ENCODE results near the gene ATP8B3. TPM values are rescaled to one million over a fixed set of nuclear protein-coding genes. Genes with fewer than 3 reads are reported as not detected.

ATP8B3 gene
- total RNA-seq, 1 donor from 2014 or later = 3.0 TPM

GRCh38 chr19:1756264-1756663 is 55.8 kb downstream of the ATP8B3 start:
- Histone ChIP-seq H3K36me3 (ENCODE audit: insufficient read depth, low read length) (no peaks in the 10 kb centered on the region), H3K27ac (ENCODE audit: low read depth, low read length) (no peak overlapping the region), H3K4me3 (ENCODE audit: insufficient read depth, low read depth, low read length) (no peak overlapping the region), H3K79me2 (ENCODE audit: insufficient read depth, low read length) (no peaks in the 10 kb centered on the region), H3K27me3 (ENCODE audit: insufficient read depth, low read length) (peaks cover 74% of the 10 kb centered on the region), H3K9ac (ENCODE audit: low read length) (no peak overlapping the region), H2AFZ (ENCODE audit: low read depth, low read length) (no peak overlapping the region), H3K4me2 (ENCODE audit: low read length) (no peak overlapping the region), H3K4me1 (ENCODE audit: insufficient read depth, low read length) (no peaks in the 10 kb centered on the region), H4K20me1 (ENCODE audit: insufficient read depth, low read length) (peaks cover 3% of the 10 kb centered on the region), H3K9me3 (ENCODE audit: insufficient read depth, low read depth, low read length) (no peaks in the 10 kb centered on the region)
- H3K27me3 Mint-ChIP-seq (ENCODE audit: low read depth, unreplicated experiment) = peaks cover 52% of the 10 kb centered on the region
- no peak overlapping the region for H3K4me3 Mint-ChIP-seq (ENCODE audit: unreplicated experiment)
- H3K9me3 Mint-ChIP-seq (ENCODE audit: unreplicated experiment) = peaks cover 5% of the 10 kb centered on the region
- H3K36me3 Mint-ChIP-seq (ENCODE audit: low read depth, unreplicated experiment) = no peaks in the 10 kb centered on the region
- DNase-seq (ENCODE audit: low read depth) (no peak), FAIRE-seq (no peak)
- no peaks in the 10 kb centered on the region for H3K4me1 Mint-ChIP-seq (ENCODE audit: low read depth, unreplicated experiment)
- TF ChIP-seq EZH2 (IDR thresholded peaks at IDR 0.05; ENCODE audit: insufficient read depth, low read length) = no peak
- TF ChIP-seq, protein P1, sequence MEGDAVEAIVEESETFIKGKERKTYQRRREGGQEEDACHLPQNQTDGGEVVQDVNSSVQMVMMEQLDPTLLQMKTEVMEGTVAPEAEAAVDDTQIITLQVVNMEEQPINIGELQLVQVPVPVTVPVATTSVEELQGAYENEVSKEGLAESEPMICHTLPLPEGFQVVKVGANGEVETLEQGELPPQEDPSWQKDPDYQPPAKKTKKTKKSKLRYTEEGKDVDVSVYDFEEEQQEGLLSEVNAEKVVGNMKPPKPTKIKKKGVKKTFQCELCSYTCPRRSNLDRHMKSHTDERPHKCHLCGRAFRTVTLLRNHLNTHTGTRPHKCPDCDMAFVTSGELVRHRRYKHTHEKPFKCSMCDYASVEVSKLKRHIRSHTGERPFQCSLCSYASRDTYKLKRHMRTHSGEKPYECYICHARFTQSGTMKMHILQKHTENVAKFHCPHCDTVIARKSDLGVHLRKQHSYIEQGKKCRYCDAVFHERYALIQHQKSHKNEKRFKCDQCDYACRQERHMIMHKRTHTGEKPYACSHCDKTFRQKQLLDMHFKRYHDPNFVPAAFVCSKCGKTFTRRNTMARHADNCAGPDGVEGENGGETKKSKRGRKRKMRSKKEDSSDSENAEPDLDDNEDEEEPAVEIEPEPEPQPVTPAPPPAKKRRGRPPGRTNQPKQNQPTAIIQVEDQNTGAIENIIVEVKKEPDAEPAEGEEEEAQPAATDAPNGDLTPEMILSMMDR (IDR thresholded peaks at IDR 0.05; ENCODE audit: insufficient read depth, low read depth, low read length) = no peak
- peak overlapping the region; percentile 73 for H3K27ac Mint-ChIP-seq (ENCODE audit: unreplicated experiment)

DNA sequence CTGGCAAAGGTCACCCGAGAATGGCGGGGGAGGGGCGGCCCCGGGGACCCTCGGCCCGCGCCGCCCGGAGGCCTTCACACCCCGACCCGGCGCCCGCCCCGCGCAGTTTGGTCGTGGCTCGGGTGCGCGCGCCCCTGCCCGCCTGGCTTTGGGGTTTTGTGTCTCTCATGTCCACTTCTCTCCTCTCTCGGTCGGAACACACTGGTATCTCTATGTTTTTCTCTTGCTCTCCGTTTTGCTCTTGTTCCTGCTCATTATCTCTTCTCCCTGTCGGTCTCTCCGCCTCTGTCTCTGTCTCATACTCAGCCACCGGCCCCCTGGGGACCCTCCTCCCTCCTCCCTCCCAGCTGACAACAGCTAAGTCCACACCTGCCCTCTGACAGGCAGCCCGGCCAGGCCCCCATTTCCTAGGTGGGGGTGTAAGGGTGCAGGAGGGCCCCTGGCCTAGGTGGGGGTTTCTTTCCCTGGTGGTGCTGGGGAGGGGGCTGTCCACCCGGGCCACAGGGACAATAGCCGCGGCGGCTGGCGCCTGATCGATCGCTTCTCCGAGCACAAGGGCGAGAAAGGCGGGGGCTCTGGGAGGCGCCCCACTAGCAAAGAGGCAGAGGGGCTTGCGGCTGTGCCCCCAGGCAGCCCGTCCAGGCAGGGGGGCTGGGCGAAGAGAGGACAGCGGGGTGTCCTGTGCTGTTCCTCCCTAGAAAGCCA is 56.5 kb downstream of the ATP8B3 start:
- no peak overlapping the region for H3K9ac ChIP-seq (ENCODE audit: low read length)
- H3K27me3 Mint-ChIP-seq (ENCODE audit: low read depth, unreplicated experiment) = peaks cover 51% of the 10 kb centered on the region
- H3K4me1 Mint-ChIP-seq (ENCODE audit: low read depth, unreplicated experiment) = no peaks in the 10 kb centered on the region
- no peak overlapping the region for H3K27ac Mint-ChIP-seq (ENCODE audit: unreplicated experiment)
- TF ChIP-seq, protein P1 (IDR thresholded peaks at IDR 0.05; ENCODE audit: insufficient read depth, low read depth, low read length) = no peak
- TF ChIP-seq EZH2 (IDR thresholded peaks at IDR 0.05; ENCODE audit: insufficient read depth, low read length) = no peak
- H3K9me3 Mint-ChIP-seq (ENCODE audit: unreplicated experiment) = peaks cover 3% of the 10 kb centered on the region
- no peaks in the 10 kb centered on the region for H3K36me3 Mint-ChIP-seq (ENCODE audit: low read depth, unreplicated experiment)
- no peaks in the 10 kb centered on the region for H3K9me3 ChIP-seq (ENCODE audit: insufficient read depth, low read depth, low read length)
- H3K4me3 ChIP-seq (ENCODE audit: insufficient read depth, low read depth, low read length) = no peak overlapping the region
- peak overlapping the region; percentile 55 for H3K4me3 Mint-ChIP-seq (ENCODE audit: unreplicated experiment)
- H3K27ac ChIP-seq (ENCODE audit: low read depth, low read length) = no peak overlapping the region
- H3K79me2 ChIP-seq (ENCODE audit: insufficient read depth, low read length) = no peaks in the 10 kb centered on the region
- H3K27me3 ChIP-seq (ENCODE audit: insufficient read depth, low read length) = peaks cover 76% of the 10 kb centered on the region
- no peak overlapping the region for H2AFZ ChIP-seq (ENCODE audit: low read depth, low read length)
- peaks cover 3% of the 10 kb centered on the region for H4K20me1 ChIP-seq (ENCODE audit: insufficient read depth, low read length)
- no peaks in the 10 kb centered on the region for H3K4me1 ChIP-seq (ENCODE audit: insufficient read depth, low read length)
- H3K36me3 ChIP-seq (ENCODE audit: insufficient read depth, low read length) = no peaks in the 10 kb centered on the region
- H3K4me2 ChIP-seq (ENCODE audit: low read length) = no peak overlapping the region
- FAIRE-seq = no peak
- DNase-seq (ENCODE audit: low read depth) = no peak
